OCI-LY1 (cell line): Measurements from ENCODE around the gene TLE4.

Experiments
- H2AFZ ChIP-seq: fragments of 200-600 bp; sonication (generic), shearing (Covaris generic); 2 replicates; pipeline ENCODE4 v1.6.0; 2014; ENCODE audit warnings: antibody characterized with exemption, mild to moderate bottlenecking, low read length
- H3F3A ChIP-seq: fragments of 200-600 bp; sonication (generic), shearing (Covaris generic); 2 replicates; pipeline ENCODE4 v1.6.0; 2014; ENCODE audit warnings: mild to moderate bottlenecking, antibody characterized with exemption, low read length, moderate library complexity; ENCODE audit not compliant: insufficient read depth
- H3K27ac ChIP-seq: fragments of 200-600 bp; sonication (generic); 2 replicates; pipeline ENCODE4 v1.5.1; 2014; ENCODE audit warnings: low read length, mixed run types, mild to moderate bottlenecking, low read depth; ENCODE audit not compliant: poor library complexity, severe bottlenecking
- H3K27me3 ChIP-seq: fragments of 200-600 bp; sonication (generic); 2 replicates; pipeline ENCODE4 v1.6.0; 2014; ENCODE audit warnings: antibody characterized with exemption, mild to moderate bottlenecking, low read length, moderate library complexity; ENCODE audit not compliant: insufficient read depth
- H3K36me3 ChIP-seq: fragments of 200-600 bp; sonication (generic); 2 replicates; pipeline ENCODE4 v1.6.1; 2014; ENCODE audit warnings: mild to moderate bottlenecking, antibody characterized with exemption, low read length, moderate library complexity, mixed read lengths; ENCODE audit not compliant: insufficient read depth
- H3K4me1 ChIP-seq: fragments of 200-600 bp; sonication (generic); 2 replicates; pipeline ENCODE4 v1.5.1; 2014; ENCODE audit warnings: mild to moderate bottlenecking, low read length, moderate library complexity; ENCODE audit not compliant: insufficient read depth, severe bottlenecking
- H3K4me2 ChIP-seq: fragments of 200-600 bp; sonication (generic), shearing (Covaris generic); 2 replicates; pipeline ENCODE4 v1.6.1; 2014; ENCODE audit warnings: low read length
- H3K4me3 ChIP-seq: fragments of 200-600 bp; sonication (generic); 2 replicates; pipeline ENCODE4 v1.5.1; 2014; ENCODE audit warnings: low read length, low read depth, mild to moderate bottlenecking, mixed read lengths; ENCODE audit not compliant: poor library complexity, severe bottlenecking
- H3K79me2 ChIP-seq: fragments of 200-600 bp; shearing (Covaris generic); 2 replicates; pipeline ENCODE4 v1.6.1; 2016; ENCODE audit warnings: mixed run types, low read length, mixed read lengths; ENCODE audit not compliant: insufficient read depth
- H3K9ac ChIP-seq: fragments of 200-600 bp; sonication (generic), shearing (Covaris generic); 2 replicates; pipeline ENCODE4 v1.6.1; 2014; ENCODE audit warnings: mild to moderate bottlenecking, low read length, mixed read lengths
- H3K9me2 ChIP-seq: fragments of 200-600 bp; sonication (generic), shearing (Covaris generic); 2 replicates; pipeline ENCODE4 v1.6.1; 2014; ENCODE audit warnings: low read depth, mild to moderate bottlenecking, low read length, mixed read lengths
- H3K9me3 ChIP-seq: fragments of 200-600 bp; shearing (Covaris generic); 2 replicates; pipeline ENCODE4 v1.6.1; 2014; ENCODE audit warnings: low read length, mixed read lengths
- H4K20me1 ChIP-seq: fragments of 200-600 bp; sonication (generic), shearing (Covaris generic); 2 replicates; pipeline ENCODE4 v1.6.0; 2016; ENCODE audit warnings: mild to moderate bottlenecking, low read length; ENCODE audit not compliant: insufficient read depth
- CTCF ChIP-seq: fragments of 200-600 bp; sonication (generic), shearing (Covaris generic); IDR thresholded peaks from 2 replicates; pipeline ENCODE4 v1.5.1; 2017; ENCODE audit warnings: mild to moderate bottlenecking, antibody characterized with exemption, low read length, moderate library complexity, mixed read lengths
- EZH2 ChIP-seq: fragments of 200-600 bp; sonication (generic), shearing (Covaris generic); IDR thresholded peaks from 2 replicates; pipeline ENCODE4 v1.8.0; 2017; ENCODE audit warnings: borderline replicate concordance, mixed run types, mild to moderate bottlenecking, antibody characterized with exemption, low read length, moderate library complexity, mixed read lengths

The TLE4 gene

GRCh38 chr9:79662537-79662956 lies 90.8 kb downstream of the TLE4 start:
- Histone ChIP-seq H3K4me3 (no peak overlapping the region), H3K79me2 (no peaks in the 10 kb centered on the region), H3F3A (no peaks in the 10 kb centered on the region), H3K9me2 (no peaks in the 10 kb centered on the region), H3K27ac (no peak overlapping the region), H3K4me2 (no peak overlapping the region), H3K36me3 (no peaks in the 10 kb centered on the region), H3K9ac (no peak overlapping the region), H3K27me3 (no peaks in the 10 kb centered on the region), H2AFZ (no peak overlapping the region), H4K20me1 (no peaks in the 10 kb centered on the region), H3K4me1 (peaks cover 15% of the 10 kb centered on the region), H3K9me3 (no peaks in the 10 kb centered on the region)
- TF ChIP-seq EZH2, result no peak
- TF ChIP-seq CTCF, result no peak

- no peaks in the 10 kb centered on the region for H4K20me1 ChIP-seq
- peaks cover 15% of the 10 kb centered on the region for H3K4me1 ChIP-seq
- no peak overlapping the region for H3K4me3 ChIP-seq
- no peak for TF ChIP-seq EZH2
- TF ChIP-seq CTCF, result no peak
- no peaks in the 10 kb centered on the region for H3K79me2 ChIP-seq
- H3K9me3 ChIP-seq, result no peaks in the 10 kb centered on the region
- no peaks in the 10 kb centered on the region for H3F3A ChIP-seq
- no peaks in the 10 kb centered on the region for H3K9me2 ChIP-seq
- no peak overlapping the region for H3K9ac ChIP-seq
- H3K36me3 ChIP-seq, result no peaks in the 10 kb centered on the region
- H3K27ac ChIP-seq, result no peak overlapping the region
- H3K4me2 ChIP-seq, result peak overlapping the region; percentile 9; the same call in 1 of the 2 replicates
- H2AFZ ChIP-seq, result no peak overlapping the region
- no peaks in the 10 kb centered on the region for H3K27me3 ChIP-seq
Measured at GRCh38 chr9:79663300-79663699, 91.5 kb downstream of the TLE4 start.

GRCh38 chr9:79663878-79664277 lies 92.1 kb downstream of the TLE4 start:
- H3K4me3 ChIP-seq, result no peak overlapping the region
- no peaks in the 10 kb centered on the region for H3K27me3 ChIP-seq
- H3K36me3 ChIP-seq, result no peaks in the 10 kb centered on the region
- no peaks in the 10 kb centered on the region for H3K79me2 ChIP-seq
- no peaks in the 10 kb centered on the region for H3K9me3 ChIP-seq
- no peaks in the 10 kb centered on the region for H4K20me1 ChIP-seq
- H3K4me2 ChIP-seq, result peak overlapping the region; percentile 9; the same call in 1 of the 2 replicates
- no peak overlapping the region for H2AFZ ChIP-seq
- H3K27ac ChIP-seq, result no peak overlapping the region
- H3F3A ChIP-seq, result no peaks in the 10 kb centered on the region
- H3K9me2 ChIP-seq, result no peaks in the 10 kb centered on the region
- no peak for TF ChIP-seq EZH2
- TF ChIP-seq CTCF, result no peak
- H3K4me1 ChIP-seq, result peaks cover 15% of the 10 kb centered on the region
- H3K9ac ChIP-seq, result no peak overlapping the region
